Neuronal stem cell (in vitro differentiated cells): ENCODE measurements around the gene MIGA2.
A peak's percentile ranks its signal among the peaks of the same experiment; 100 is the strongest.
"Not testable (repeated sequence)": the region's sequence is repeated elsewhere in the genome, so short reads cannot be mapped to it uniquely, and the experiment has no call there.

ENCODE experiments used
- DNase-seq: peaks from one replicate; pipeline ENCODE4 v3.0.0-alpha.2; 2013; ENCODE audit warnings: low spot score
- H2AFZ ChIP-seq: one replicate; pipeline ENCODE4 v1.6.1; 2013; ENCODE audit warnings: mild to moderate bottlenecking, low read length, inconsistent platforms
- H2AK5ac ChIP-seq: 2 replicates; pipeline ENCODE4 v1.6.1; 2013; ENCODE audit warnings: low read depth, mild to moderate bottlenecking, inconsistent platforms, low read length, moderate library complexity, mixed read lengths
- H2BK120ac ChIP-seq: 2 replicates; pipeline ENCODE4 v1.6.1; 2013; ENCODE audit warnings: low read depth, mild to moderate bottlenecking, inconsistent platforms, low read length, moderate library complexity, mixed read lengths
- H2BK12ac ChIP-seq: one replicate; pipeline ENCODE4 v1.6.1; 2013; ENCODE audit warnings: low read length, inconsistent platforms
- H2BK15ac ChIP-seq: 2 replicates; pipeline ENCODE4 v1.6.1; 2013; ENCODE audit warnings: mild to moderate bottlenecking, low read length, inconsistent platforms, mixed read lengths
- H2BK5ac ChIP-seq: one replicate; pipeline ENCODE4 v1.6.1; 2013; ENCODE audit warnings: inconsistent platforms, mild to moderate bottlenecking, low read length, moderate library complexity
- H3K14ac ChIP-seq: one replicate; pipeline ENCODE4 v1.6.1; 2013; ENCODE audit warnings: low read length, inconsistent platforms
- H3K18ac ChIP-seq: 2 replicates; pipeline ENCODE4 v1.6.1; 2013; ENCODE audit warnings: low read length, inconsistent platforms
- H3K23ac ChIP-seq: 2 replicates; pipeline ENCODE4 v1.6.1; 2013; ENCODE audit warnings: low read depth, mild to moderate bottlenecking, mixed read lengths, low read length, inconsistent platforms; ENCODE audit not compliant: poor library complexity
- H3K27ac ChIP-seq: replicated peaks from 3 replicates; pipeline ENCODE4 v1.5.1; 2013; ENCODE audit warnings: low read length, inconsistent platforms
- H3K27me3 ChIP-seq, 3 experiments: 2 replicates each; pipeline ENCODE4 v1.6.1; 2013; ENCODE audit warnings: low read length in 3 of 3, mild to moderate bottlenecking in 2 of 3, inconsistent platforms in 1 of 3, low read depth in 1 of 3, mixed read lengths in 1 of 3, moderate library complexity in 1 of 3; ENCODE audit not compliant: control insufficient read depth in 3 of 3, insufficient read depth in 3 of 3
- H3K36me3 ChIP-seq, 2 donors: replicated peaks in 1 of 2; 2 replicates each; pipeline ENCODE4 v1.6.1; 2013; ENCODE audit warnings: low read length in 2 of 2; ENCODE audit not compliant: control insufficient read depth in 2 of 2, insufficient read depth in 2 of 2
- H3K4ac ChIP-seq: 2 replicates; pipeline ENCODE4 v1.6.1; 2013; ENCODE audit warnings: inconsistent platforms, mild to moderate bottlenecking, low read length, moderate library complexity
- H3K4me1 ChIP-seq, 2 donors: 1 replicate in 1 of 2; 2 replicates in 1 of 2; pipeline ENCODE4 v1.6.1; 2013; ENCODE audit warnings: low read length in 2 of 2, low read depth in 1 of 2; ENCODE audit not compliant: control insufficient read depth in 2 of 2, insufficient read depth in 1 of 2
- H3K4me2 ChIP-seq: one replicate; pipeline ENCODE4 v1.6.1; 2013; ENCODE audit warnings: mild to moderate bottlenecking, low read length, inconsistent platforms; ENCODE audit not compliant: insufficient read depth, poor library complexity, severe bottlenecking
- H3K4me3 ChIP-seq, 2 donors: 2 replicates each; pipeline ENCODE4 v1.5.1; 2013; ENCODE audit warnings: low read length in 2 of 2, mild to moderate bottlenecking in 2 of 2, inconsistent platforms in 1 of 2, moderate library complexity in 1 of 2
- H3K79me1 ChIP-seq: one replicate; pipeline ENCODE4 v1.6.1; 2013; ENCODE audit warnings: low read depth, mild to moderate bottlenecking, inconsistent platforms, low read length, moderate library complexity
- H3K9ac ChIP-seq: one replicate; pipeline ENCODE4 v1.6.1; 2013; ENCODE audit warnings: mild to moderate bottlenecking, low read depth, low read length, inconsistent platforms; ENCODE audit not compliant: poor library complexity
- H3K9me3 ChIP-seq, 2 donors: replicated peaks in 1 of 2; 2 replicates each; pipeline versions ENCODE3 to v1.6.1; 2013; ENCODE audit warnings: low read length in 2 of 2, mild to moderate bottlenecking in 2 of 2, inconsistent platforms in 1 of 2, low read depth in 1 of 2, mixed read lengths in 1 of 2, moderate library complexity in 1 of 2; ENCODE audit not compliant: control insufficient read depth in 2 of 2, insufficient read depth in 1 of 2
- H4K8ac ChIP-seq: one replicate; pipeline ENCODE4 v1.6.1; 2013; ENCODE audit warnings: low read depth, mild to moderate bottlenecking, inconsistent platforms, low read length, moderate library complexity
- H4K91ac ChIP-seq: one replicate; pipeline ENCODE4 v1.6.1; 2013; ENCODE audit warnings: low read length, low read depth, mild to moderate bottlenecking, inconsistent platforms; ENCODE audit not compliant: poor library complexity
- WGBS, 2 donors: extraction: QIAGEN DNeasy Blood & Tissue Kit; methylation state at CpG; one replicate each; pipeline ENCODE4 v1.1.7; 2013; ENCODE audit warnings: missing lambda C conversion rate in 2 of 2, mixed read lengths in 1 of 2; ENCODE audit not compliant: insufficient read length in 2 of 2, insufficient replicate concordance in 1 of 2; ENCODE audit errors: extremely low coverage in 2 of 2; 5-methylcytosine and 5-hydroxymethylcytosine counted together

Gene MIGA2

DNA sequence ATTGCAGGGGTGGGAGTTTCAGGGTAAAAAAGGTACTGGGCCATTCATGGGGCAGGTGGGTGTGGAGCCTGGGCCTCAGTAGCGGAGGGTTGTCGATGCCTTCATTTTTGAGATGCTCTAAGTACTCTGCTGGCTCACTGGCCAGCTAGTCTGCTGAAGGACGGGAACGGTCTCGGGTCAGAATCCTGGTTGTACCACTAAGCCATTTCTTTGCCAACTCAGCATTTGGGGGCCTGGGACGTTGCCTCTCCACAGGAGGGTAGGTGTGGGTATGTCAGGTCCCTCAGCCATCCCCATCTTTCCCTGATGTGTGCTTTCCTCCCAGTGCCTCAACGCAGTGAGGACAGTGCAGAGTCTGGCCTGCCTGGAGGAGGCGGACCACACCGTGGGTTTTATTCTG is 33.4 kb upstream of the MIGA2 start:
- no peak overlapping the region for H3K4me2 ChIP-seq
- no peaks in the 10 kb centered on the region for H3K79me1 ChIP-seq
- no peak overlapping the region for H3K18ac ChIP-seq
- H3K27ac ChIP-seq = no peak overlapping the region
- H3K4me1 ChIP-seq = no peaks in the 10 kb centered on the region
- DNase-seq = no peak
- H2BK12ac ChIP-seq = no peak overlapping the region
- no peak overlapping the region for H3K23ac ChIP-seq
- H3K36me3 ChIP-seq = peaks cover 73 to 96% of the 10 kb centered on the region in 2 donors
- no CpG with 5 or more reads among the region's 9 CpGs for WGBS, 2 donors
- H2BK120ac ChIP-seq = no peak overlapping the region
- H3K4ac ChIP-seq = no peak overlapping the region
- no peaks in the 10 kb centered on the region for H3K27me3 ChIP-seq
- H3K9me3 ChIP-seq = peaks cover 0 to 2% of the 10 kb centered on the region in 2 donors
- H4K91ac ChIP-seq = no peak overlapping the region
- H2BK15ac ChIP-seq = no peak overlapping the region
- peak overlapping the region; percentile 18 for H3K9ac ChIP-seq
- H2AFZ ChIP-seq = no peak overlapping the region
- no peak overlapping the region for H2AK5ac ChIP-seq
- H3K4me3 ChIP-seq = no peak overlapping the region
- H3K14ac ChIP-seq = no peak overlapping the region
- no peak overlapping the region for H4K8ac ChIP-seq
- H2BK5ac ChIP-seq = no peak overlapping the region

DNA sequence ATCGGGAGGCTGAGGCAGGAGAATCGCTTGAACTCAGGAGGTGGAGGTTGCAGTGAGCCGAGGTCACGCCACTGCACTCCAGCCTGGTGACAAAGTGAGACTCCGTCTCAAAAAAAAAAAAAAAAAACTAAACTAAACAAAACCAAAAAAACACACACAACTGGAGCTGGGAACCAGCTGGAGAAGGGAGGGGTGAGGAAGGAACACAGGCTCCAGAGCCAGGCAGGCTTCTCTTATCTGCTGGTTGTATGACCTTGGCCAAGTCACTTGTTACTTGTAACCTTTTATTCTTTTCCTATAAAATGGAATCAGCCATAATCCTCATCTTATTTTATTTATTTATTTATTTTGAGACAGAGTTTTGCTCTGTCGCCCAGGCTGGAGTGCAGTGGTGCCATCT is 32.3 kb upstream of the MIGA2 start:
- not testable (repeated sequence) for H3K14ac ChIP-seq, H4K8ac ChIP-seq, H3K4me2 ChIP-seq, H2AK5ac ChIP-seq, H2AFZ ChIP-seq, DNase-seq, H4K91ac ChIP-seq, H3K9me3 ChIP-seq, H3K4me3 ChIP-seq, H3K27ac ChIP-seq, H3K4ac ChIP-seq, H2BK12ac ChIP-seq, H3K79me1 ChIP-seq, H2BK120ac ChIP-seq, H3K27me3 ChIP-seq, H2BK15ac ChIP-seq, H3K18ac ChIP-seq, H2BK5ac ChIP-seq, H3K23ac ChIP-seq, H3K9ac ChIP-seq, H3K4me1 ChIP-seq
- H3K36me3 ChIP-seq = peaks cover 71 to 96% of the 10 kb centered on the region in 2 donors
- no CpG with 5 or more reads among the region's 6 CpGs for WGBS, 2 donors

GRCh38 chr9:129005336-129005997 is 31.0 kb upstream of the MIGA2 start:
- Histone ChIP-seq H2BK12ac (no peak overlapping the region), H3K4me3 (no peak overlapping the region), H2BK120ac (no peak overlapping the region), H3K27me3 (no peaks in the 10 kb centered on the region), H3K4me1 (no peaks in the 10 kb centered on the region), H2AK5ac (no peak overlapping the region), H4K91ac (no peak overlapping the region), H4K8ac (peak overlapping the region; percentile 56), H3K4ac (no peak overlapping the region), H2BK15ac (no peak overlapping the region), H3K36me3 (peaks cover 66 to 93% of the 10 kb centered on the region in 2 donors), H3K18ac (no peak overlapping the region), H3K79me1 (peaks cover 6% of the 10 kb centered on the region), H2BK5ac (peak overlapping the region; percentile 68), H3K9ac (no peak overlapping the region), H3K27ac (no peak overlapping the region), H2AFZ (no peak overlapping the region), H3K9me3 (peaks cover 0 to 2% of the 10 kb centered on the region in 2 donors), H3K23ac (no peak overlapping the region), H3K4me2 (no peak overlapping the region), H3K14ac (no peak overlapping the region)
- WGBS, 2 donors = no CpG with 5 or more reads among the region's 10 CpGs
- DNase-seq = no peak

GRCh38 chr9:129006328-129007034 is 29.9 kb upstream of the MIGA2 start:
- peak overlapping the region; percentile 75 for H2BK5ac ChIP-seq
- no peak overlapping the region for H4K91ac ChIP-seq
- peak; percentile 52 for DNase-seq
- H3K4me1 ChIP-seq = peaks cover 0 to under 1% of the 10 kb centered on the region in 2 donors
- H3K4me3 ChIP-seq = no peak overlapping the region
- peaks cover 6% of the 10 kb centered on the region for H3K79me1 ChIP-seq
- peak overlapping the region; percentile 43 for H3K27ac ChIP-seq
- H3K14ac ChIP-seq = peak overlapping the region; percentile 89
- H2BK12ac ChIP-seq = no peak overlapping the region
- H3K9ac ChIP-seq = peak overlapping the region; percentile 70
- H3K4me2 ChIP-seq = no peak overlapping the region
- H3K27me3 ChIP-seq = no peaks in the 10 kb centered on the region
- H2AFZ ChIP-seq = no peak overlapping the region
- peak overlapping the region; percentile 70 for H2AK5ac ChIP-seq
- WGBS, 2 donors = no CpG with 5 or more reads among the region's 21 CpGs
- peak overlapping the region; percentile 80 for H3K23ac ChIP-seq
- no peak overlapping the region for H2BK15ac ChIP-seq
- H3K18ac ChIP-seq = peak overlapping the region; percentile 57
- H3K4ac ChIP-seq = no peak overlapping the region
- H2BK120ac ChIP-seq = no peak overlapping the region
- peaks cover 59 to 92% of the 10 kb centered on the region in 2 donors for H3K36me3 ChIP-seq
- H3K9me3 ChIP-seq = peaks cover 0 to 1% of the 10 kb centered on the region in 2 donors
- H4K8ac ChIP-seq = peak overlapping the region; percentile 65
